ENCODE data around the gene PFN3.
A peak's percentile ranks its signal among the peaks of the same experiment; 100 is the strongest.

DNA sequence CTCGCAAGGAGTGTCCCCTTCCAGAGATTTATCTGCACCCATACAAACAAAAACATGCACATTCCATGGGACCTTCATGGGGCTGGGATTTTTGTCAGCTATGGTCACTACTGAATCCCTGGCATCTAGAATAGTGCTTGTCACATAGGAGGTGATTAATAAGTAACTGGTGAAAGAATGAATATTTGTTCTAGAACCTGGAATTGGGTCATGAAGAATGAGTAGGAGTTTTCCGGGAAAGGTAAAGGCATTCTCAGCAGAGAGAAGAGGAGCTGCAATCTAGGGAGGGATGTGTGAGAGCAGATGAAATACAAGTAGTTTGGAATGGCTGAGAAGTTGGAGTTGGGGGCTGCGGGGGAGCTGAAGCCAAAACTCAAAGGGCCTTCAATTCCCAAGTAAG lies 46.2 kb downstream of the PFN3 start:
- TF ChIP-seq NR2F1 (CRISPR knock-in tag; IDR thresholded peaks at IDR 0.05) (no peak), POLR2A (IDR thresholded peaks at IDR 0.05; ENCODE audit: insufficient read depth in 1 of 2, low read depth in 2 of 2, low read length in 2 of 2) (0 out of 4 replicates have a peak, but pooled peaks of 1 of the 2 experiments have one; percentile 30), IKZF1 (IDR thresholded peaks at IDR 0.05) (no peak), NFYC (CRISPR knock-in tag; IDR thresholded peaks at IDR 0.05) (no peak), SP1 (IDR thresholded peaks at IDR 0.05) (no peak), SP1 (CRISPR knock-in tag; IDR thresholded peaks at IDR 0.05) (no peak), ZNF3 (CRISPR knock-in tag; IDR thresholded peaks at IDR 0.05) (0 out of 2 replicates have a peak, but pooled peaks have one; percentile 37), RXRA (CRISPR knock-in tag; IDR thresholded peaks at IDR 0.05) (no peak), ZNF652 (CRISPR knock-in tag; IDR thresholded peaks at IDR 0.05; ENCODE audit: borderline replicate concordance, low read depth) (no peak), HIVEP1 (CRISPR knock-in tag; IDR thresholded peaks at IDR 0.05) (no peak), FOXK2 (IDR thresholded peaks at IDR 0.05) (no peak)
- TF ChIP-seq, protein P1, sequence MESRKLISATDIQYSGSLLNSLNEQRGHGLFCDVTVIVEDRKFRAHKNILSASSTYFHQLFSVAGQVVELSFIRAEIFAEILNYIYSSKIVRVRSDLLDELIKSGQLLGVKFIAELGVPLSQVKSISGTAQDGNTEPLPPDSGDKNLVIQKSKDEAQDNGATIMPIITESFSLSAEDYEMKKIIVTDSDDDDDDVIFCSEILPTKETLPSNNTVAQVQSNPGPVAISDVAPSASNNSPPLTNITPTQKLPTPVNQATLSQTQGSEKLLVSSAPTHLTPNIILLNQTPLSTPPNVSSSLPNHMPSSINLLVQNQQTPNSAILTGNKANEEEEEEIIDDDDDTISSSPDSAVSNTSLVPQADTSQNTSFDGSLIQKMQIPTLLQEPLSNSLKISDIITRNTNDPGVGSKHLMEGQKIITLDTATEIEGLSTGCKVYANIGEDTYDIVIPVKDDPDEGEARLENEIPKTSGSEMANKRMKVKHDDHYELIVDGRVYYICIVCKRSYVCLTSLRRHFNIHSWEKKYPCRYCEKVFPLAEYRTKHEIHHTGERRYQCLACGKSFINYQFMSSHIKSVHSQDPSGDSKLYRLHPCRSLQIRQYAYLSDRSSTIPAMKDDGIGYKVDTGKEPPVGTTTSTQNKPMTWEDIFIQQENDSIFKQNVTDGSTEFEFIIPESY (CRISPR knock-in tag; IDR thresholded peaks at IDR 0.05) = no peak

Data from HepG2 (cell line).